Measurements from ENCODE around the gene ASF1A. TPM values are rescaled to one million over a fixed set of nuclear protein-coding genes. Genes with fewer than 3 reads are reported as not detected.

Gene ASF1A
- polyA plus RNA-seq, 1 experiment = 12.4 TPM

GRCh38 chr6:118908441-118908840 is 14.5 kb downstream of the ASF1A start:
- no peak for TF ChIP-seq CTCF (IDR thresholded peaks at IDR 0.05; ENCODE audit: insufficient read depth, low read depth, low read length)
- Histone ChIP-seq H3K4me3 (ENCODE audit: low read depth, low read length) (no peak overlapping the region), H3K27me3 (ENCODE audit: control insufficient read depth, insufficient read depth, low read length) (no peaks in the 10 kb centered on the region), H3K36me3 (ENCODE audit: control insufficient read depth, insufficient read depth, low read length) (peaks cover 4% of the 10 kb centered on the region; the same call in 1 of the 2 replicates)
- ChIA-PET CTCF (interaction anchor here (1.2 kb wide), 1 partner anchor 9 kb away, joined by 5 read pairs; no protein-coding TSS in a partner anchor), POLR2A (no interaction called here)
- no peak for DNase-seq (ENCODE audit: low read depth)

DNA sequence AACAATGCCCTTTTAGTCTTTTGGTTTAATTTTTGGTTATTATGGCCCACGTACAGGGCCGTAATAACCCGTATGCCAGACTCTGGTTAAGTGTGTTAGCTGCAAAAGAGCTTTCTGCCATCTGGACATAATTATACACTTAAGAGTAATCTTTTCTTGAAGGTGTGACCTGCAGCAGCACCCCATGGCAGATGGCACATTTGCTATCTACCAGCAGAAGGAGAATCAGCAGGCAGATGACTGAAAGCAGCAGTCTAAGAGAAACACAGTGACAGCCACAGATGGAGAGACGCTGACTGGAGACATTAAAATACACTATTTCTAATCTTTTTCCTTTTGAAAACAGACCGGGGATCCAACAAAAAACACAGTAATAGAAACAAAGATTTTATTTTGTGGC is 18.7 kb downstream of the ASF1A start:
- Histone ChIP-seq H3K4me3 (ENCODE audit: low read depth, low read length) (no peak overlapping the region), H3K27me3 (ENCODE audit: control insufficient read depth, insufficient read depth, low read length) (no peaks in the 10 kb centered on the region), H3K36me3 (ENCODE audit: control insufficient read depth, insufficient read depth, low read length) (peaks cover 4% of the 10 kb centered on the region)
- no peak for DNase-seq (ENCODE audit: low read depth)
- no peak for TF ChIP-seq CTCF (IDR thresholded peaks at IDR 0.05; ENCODE audit: insufficient read depth, low read depth, low read length)
- ChIA-PET CTCF (interaction anchor here (0.9 to 1.5 kb wide), 3 partner anchors 11 to 50 kb away, joined by 3 to 4 read pairs (median 3); no protein-coding TSS in a partner anchor), POLR2A (no interaction called here)

DNA sequence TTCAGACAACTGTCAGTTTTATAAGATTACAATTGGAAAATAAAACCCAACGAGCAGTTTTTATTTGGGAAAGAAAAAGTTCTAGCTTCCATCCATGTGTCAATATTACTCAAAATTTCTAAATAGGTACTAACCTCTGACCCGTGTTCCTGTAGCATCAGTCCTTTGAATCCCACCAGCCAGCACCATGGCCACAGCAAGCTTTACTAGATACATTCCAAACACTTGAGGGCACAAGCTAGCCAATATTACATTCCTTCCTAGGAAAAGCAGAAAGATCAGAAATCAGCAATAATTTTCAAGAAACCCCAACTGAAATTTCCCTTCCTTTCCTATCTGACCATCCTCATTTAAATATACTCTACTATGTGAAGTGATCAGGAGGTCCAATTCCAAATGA is 19.2 kb downstream of the ASF1A start:
- ChIA-PET CTCF (interaction anchor here (0.9 to 1.5 kb wide), 3 partner anchors 12 to 49 kb away, joined by 3 to 4 read pairs (median 3); no protein-coding TSS in a partner anchor), POLR2A (no interaction called here)
- Histone ChIP-seq H3K27me3 (ENCODE audit: control insufficient read depth, insufficient read depth, low read length) (no peaks in the 10 kb centered on the region), H3K36me3 (ENCODE audit: control insufficient read depth, insufficient read depth, low read length) (peaks cover 4% of the 10 kb centered on the region), H3K4me3 (ENCODE audit: low read depth, low read length) (no peak overlapping the region)
- TF ChIP-seq CTCF (IDR thresholded peaks at IDR 0.05; ENCODE audit: insufficient read depth, low read depth, low read length) = no peak
- no peak for DNase-seq (ENCODE audit: low read depth)

- no peak for DNase-seq (ENCODE audit: low read depth)
- CTCF ChIA-PET = interaction anchor here (0.6 kb wide), 1 partner anchor 1364 kb away, joined by 3 read pairs; no protein-coding TSS in a partner anchor
- POLR2A ChIA-PET = no interaction called here
- TF ChIP-seq CTCF (IDR thresholded peaks at IDR 0.05; ENCODE audit: insufficient read depth, low read depth, low read length) = no peak
- Histone ChIP-seq H3K27me3 (ENCODE audit: control insufficient read depth, insufficient read depth, low read length) (no peaks in the 10 kb centered on the region), H3K36me3 (ENCODE audit: control insufficient read depth, insufficient read depth, low read length) (peaks cover 4% of the 10 kb centered on the region), H3K4me3 (ENCODE audit: low read depth, low read length) (no peak overlapping the region)
Measured at GRCh38 chr6:118914598-118914997, 20.6 kb downstream of the ASF1A start.

DNA sequence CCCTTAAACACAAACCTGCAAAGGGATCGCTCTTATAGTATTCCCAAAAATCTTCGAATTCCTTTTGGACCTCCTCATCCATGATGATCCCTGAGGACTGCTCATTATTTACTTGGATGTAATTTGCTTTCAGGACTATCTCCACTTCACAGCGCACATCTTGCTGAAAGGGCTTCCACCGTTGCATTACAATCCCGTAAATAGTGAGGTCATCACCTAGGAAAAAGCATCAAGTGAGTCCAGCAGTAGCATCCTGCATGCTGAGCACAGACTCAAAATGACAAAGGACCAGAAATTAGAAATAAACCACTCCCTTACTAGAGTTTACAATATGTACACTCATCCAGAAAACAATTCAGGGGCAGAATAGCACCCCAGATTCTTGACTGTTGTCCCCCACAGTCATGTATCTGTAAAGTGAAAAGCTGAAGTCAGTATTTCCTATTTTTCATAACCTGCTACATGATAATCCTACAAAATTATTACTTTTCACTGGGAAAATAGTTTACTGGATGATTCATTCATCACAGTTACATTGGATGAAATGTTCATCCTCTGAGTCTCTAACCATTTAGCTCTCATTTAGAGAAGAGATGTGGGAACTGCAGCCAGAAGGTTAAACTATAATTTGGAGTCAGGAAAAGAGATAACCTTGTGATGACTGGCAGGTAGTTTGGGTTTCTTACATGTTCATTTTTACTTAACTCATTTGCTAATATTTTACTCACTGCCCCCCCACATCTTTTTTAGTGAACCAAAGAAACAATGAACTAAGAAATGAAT is 23.8 kb downstream of the ASF1A start:
- Histone ChIP-seq H3K27me3 (ENCODE audit: control insufficient read depth, insufficient read depth, low read length) (no peaks in the 10 kb centered on the region), H3K36me3 (ENCODE audit: control insufficient read depth, insufficient read depth, low read length) (peaks cover 6% of the 10 kb centered on the region), H3K4me3 (ENCODE audit: low read depth, low read length) (no peak overlapping the region)
- no peak for DNase-seq (ENCODE audit: low read depth)
- POLR2A ChIA-PET = no interaction called here
- no peak for TF ChIP-seq CTCF (IDR thresholded peaks at IDR 0.05; ENCODE audit: insufficient read depth, low read depth, low read length)
- CTCF ChIA-PET = no interaction called here
